HFF-Myc (cell line): Measurements from ENCODE around the gene RNF123.

Experiments
- DNase-seq: peaks from one replicate; pipeline ENCODE4 v3.0.0-alpha.2; 2011; ENCODE audit warnings: low read depth; ENCODE audit errors: extremely low read depth
- H3K4me3 ChIP-seq: replicated peaks from 2 replicates; pipeline ENCODE4 v1.5.1; 2011; ENCODE audit warnings: low read depth, mild to moderate bottlenecking, control low read depth, low read length
- TF ChIP-seq, protein P1 (sequence below): IDR thresholded peaks from 2 replicates; pipeline ENCODE4 v1.5.1; 2012; ENCODE audit warnings: mild to moderate bottlenecking, low read depth, low read length, control low read depth; ENCODE audit errors: missing control alignments

Gene RNF123

DNA sequence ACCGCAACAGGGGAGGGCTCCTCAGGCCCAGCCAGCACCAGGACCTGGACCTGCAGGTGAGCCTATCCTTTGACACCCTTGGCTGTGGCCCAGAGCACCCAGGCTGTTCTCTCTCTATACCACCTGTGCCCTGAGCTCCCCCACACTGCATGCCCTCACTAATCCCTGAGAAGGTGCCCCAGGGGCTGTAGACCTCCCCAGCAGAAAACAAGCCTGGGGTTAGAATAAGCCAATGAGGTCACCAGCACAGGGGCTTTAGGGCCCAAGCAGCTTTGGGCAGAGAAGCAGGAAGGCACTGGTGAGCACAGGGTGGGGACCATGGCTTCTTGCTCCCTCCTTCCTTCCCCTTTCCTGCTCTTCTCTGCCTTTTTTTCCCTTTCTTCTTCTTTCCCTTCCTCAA, 25.5 kb upstream of the RNF123 start:
- no peak for DNase-seq
- TF ChIP-seq, protein P1, sequence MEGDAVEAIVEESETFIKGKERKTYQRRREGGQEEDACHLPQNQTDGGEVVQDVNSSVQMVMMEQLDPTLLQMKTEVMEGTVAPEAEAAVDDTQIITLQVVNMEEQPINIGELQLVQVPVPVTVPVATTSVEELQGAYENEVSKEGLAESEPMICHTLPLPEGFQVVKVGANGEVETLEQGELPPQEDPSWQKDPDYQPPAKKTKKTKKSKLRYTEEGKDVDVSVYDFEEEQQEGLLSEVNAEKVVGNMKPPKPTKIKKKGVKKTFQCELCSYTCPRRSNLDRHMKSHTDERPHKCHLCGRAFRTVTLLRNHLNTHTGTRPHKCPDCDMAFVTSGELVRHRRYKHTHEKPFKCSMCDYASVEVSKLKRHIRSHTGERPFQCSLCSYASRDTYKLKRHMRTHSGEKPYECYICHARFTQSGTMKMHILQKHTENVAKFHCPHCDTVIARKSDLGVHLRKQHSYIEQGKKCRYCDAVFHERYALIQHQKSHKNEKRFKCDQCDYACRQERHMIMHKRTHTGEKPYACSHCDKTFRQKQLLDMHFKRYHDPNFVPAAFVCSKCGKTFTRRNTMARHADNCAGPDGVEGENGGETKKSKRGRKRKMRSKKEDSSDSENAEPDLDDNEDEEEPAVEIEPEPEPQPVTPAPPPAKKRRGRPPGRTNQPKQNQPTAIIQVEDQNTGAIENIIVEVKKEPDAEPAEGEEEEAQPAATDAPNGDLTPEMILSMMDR = no peak

DNA sequence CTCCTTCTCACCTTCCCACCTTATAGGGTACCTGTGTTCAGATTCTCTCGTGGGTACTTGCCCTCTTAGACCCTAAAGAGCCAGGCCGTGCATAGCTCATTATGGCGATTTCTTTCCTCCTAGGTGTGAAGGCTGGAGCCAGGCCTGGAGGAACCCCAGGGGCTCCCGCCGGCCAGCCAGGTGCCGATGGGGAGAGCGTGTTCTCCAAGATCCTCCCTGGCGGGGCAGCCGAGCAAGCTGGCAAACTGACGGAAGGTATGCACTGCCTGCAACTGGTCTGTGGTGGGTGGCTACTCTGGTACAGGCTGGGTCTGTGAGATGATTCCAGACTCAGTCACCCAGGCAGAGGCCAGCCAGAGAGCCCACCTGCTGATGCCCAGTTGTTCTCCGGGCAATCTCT, 25.1 kb upstream of the RNF123 start:
- H3K4me3 ChIP-seq = no peak overlapping the region
- no peak for DNase-seq
- TF ChIP-seq, protein P1 = no peak

More for the DNA sequence above, 25.5 kb upstream of the RNF123 start:
- no peak overlapping the region for H3K4me3 ChIP-seq

DNA sequence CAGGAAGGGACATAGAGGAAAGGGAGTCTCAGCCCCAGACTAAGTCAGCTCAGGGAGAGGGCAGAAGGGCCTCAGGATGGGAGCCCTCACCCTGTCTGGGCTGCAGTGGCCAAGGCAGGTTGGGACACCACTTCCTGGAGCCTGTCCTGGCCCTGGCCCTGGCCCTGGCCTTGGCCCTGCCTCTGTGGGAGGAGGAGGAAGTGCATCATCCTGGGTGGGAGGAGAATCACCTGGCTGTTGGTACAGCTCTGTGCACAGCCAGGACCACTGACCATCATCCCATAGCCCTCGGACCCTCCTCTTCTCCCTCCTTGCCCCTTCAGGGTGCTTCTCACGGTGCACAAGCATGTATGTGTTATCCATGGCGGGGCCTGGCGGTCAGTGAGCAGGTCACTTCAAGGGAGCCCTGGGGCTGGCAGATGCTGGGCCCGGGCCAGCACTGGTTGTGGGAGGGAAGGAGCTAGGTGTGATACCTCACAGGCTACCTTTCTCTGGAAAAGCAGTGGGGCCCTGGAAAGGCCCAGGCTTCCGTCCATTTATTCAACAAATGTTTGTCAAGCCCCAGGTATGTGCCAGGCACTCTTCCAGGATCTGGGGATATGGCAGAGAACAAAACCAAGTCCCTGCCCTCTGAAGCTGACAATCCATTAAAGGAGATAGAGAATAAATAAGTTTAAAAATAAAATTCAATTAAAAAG, 23.4 kb upstream of the RNF123 start:
- TF ChIP-seq, protein P1 = no peak
- no peak overlapping the region for H3K4me3 ChIP-seq
- no peak for DNase-seq

DNA sequence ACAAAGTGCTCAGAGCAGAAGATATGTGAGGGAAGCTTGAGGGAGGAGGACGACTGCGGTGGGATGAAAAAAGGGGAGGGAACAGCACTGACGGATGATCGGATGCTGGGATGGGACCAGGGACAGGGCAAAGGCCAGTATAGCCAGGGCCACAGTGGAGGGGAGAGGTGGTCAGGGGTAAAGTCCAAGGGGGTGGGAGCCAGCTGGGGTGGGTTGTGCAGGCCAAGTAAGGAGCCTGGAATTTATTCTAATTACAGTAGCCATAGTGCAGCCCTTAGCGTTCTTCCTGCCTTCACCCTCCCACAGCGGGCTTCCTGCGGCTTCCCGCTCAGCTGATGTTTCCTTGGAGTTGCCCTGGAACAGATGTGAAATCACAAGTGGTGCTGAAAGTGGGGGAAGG, 22.8 kb upstream of the RNF123 start:
- H3K4me3 ChIP-seq = no peak overlapping the region
- peak; percentile 7 for DNase-seq
- TF ChIP-seq, protein P1 = no peak

DNA sequence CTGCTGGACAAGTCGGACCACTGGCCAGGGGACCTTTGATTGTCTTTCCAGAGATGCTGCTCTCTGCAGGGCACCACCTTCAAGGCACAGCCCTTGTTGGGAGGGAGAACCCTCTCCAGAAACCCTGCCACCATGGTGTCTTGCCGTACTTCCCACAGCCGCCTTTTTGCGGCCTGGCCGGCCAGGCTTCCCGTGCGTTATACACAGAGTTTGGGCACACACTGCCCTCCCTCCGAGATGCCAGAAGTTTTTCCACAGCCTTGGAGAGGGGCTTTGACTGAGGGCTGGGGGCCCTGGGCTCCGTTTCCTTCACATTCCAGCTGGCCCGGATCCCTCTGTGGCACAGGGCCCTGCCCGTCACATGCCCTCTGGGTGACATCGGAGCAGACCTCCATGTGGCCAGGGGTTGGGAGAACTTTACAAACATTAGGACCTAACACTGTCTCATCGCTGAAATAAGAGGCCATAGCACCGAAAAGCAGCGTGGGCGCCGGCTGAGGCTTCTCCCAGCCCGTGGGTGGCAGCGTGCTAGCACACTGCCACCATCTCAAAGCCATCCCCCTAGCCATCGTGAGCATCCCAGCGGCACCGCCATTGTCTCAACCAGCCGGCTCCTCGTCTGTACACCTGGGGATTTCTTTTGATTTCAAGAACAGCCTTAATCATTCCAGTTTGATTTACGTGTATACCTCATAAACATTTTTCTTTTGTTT, 21.5 kb upstream of the RNF123 start:
- no peak for DNase-seq
- TF ChIP-seq, protein P1 = no peak
- H3K4me3 ChIP-seq = no peak overlapping the region

DNA sequence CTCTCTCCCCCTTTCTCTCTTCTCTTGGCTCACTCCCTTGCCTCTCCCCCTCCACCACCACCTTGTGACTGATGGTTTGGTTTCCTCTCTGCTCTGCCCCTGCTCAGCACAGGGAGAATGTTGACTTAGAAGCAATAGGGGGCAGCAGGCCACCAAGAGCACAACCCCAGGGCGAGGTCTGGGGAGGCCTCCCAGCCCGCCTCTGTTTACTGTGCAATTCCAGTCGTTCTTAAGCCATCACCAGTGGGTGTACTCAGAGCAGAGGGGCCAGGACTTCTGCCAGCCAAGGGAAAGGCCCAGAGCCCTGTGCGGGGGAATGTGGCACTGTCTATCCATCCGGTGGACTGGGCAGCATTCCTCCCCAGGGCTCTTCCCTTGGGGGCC, 21.0 kb upstream of the RNF123 start:
- no peak overlapping the region for H3K4me3 ChIP-seq
- TF ChIP-seq, protein P1 = no peak
- no peak for DNase-seq

DNA sequence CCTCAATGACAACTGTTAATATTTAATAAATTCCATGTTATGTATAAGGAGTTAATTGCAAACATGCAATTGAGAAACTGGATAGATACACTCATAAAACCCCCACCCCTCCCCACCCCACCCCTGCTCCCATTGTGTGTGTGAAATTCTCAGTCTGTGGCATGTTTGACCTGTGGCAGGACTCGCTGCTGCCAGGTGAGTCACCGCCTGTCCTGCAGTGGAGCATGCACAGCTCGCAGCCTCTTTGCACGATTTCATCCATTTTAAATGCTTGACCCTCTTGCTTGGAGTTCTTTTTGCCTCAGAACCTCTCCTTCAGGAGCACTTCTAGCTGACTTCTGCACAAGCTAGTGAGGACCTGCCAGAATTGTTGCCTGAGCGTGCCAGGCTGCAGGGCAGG, 20.5 kb upstream of the RNF123 start:
- H3K4me3 ChIP-seq = no peak overlapping the region
- DNase-seq = no peak
- TF ChIP-seq, protein P1 = no peak
